G401 (cell line): Measurements from ENCODE around the gene MIF4GD. TPM values are rescaled to one million over a fixed set of nuclear protein-coding genes. Genes with fewer than 3 reads are reported as not detected.
A peak's percentile ranks its signal among the peaks of the same experiment; 100 is the strongest.
"Not testable (repeated sequence)": the region's sequence is repeated elsewhere in the genome, so short reads cannot be mapped to it uniquely, and the experiment has no call there.

Experiments
- DNase-seq: peaks from one replicate; pipeline ENCODE4 v3.0.0-alpha.2; 2015; ENCODE audit warnings: low spot score
- in situ Hi-C: cut with HindIII; loops from 2 replicates; pipeline ENCODE4 v1.10.0; 2016; ENCODE audit warnings: low sequenced_read_pairs, mixed read lengths
- total RNA-seq: library from RNA; depleted of rRNA; stranded (reverse); fragments of >200 nt; shearing (Covaris generic); gene quantifications from 2 replicates; pipeline ENCODE4 v1.2.3, GENCODE V29; 2014; rRNA removed

MIF4GD gene, protein sequence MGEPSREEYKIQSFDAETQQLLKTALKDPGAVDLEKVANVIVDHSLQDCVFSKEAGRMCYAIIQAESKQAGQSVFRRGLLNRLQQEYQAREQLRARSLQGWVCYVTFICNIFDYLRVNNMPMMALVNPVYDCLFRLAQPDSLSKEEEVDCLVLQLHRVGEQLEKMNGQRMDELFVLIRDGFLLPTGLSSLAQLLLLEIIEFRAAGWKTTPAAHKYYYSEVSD
- 12.1 and 15.1 TPM in 2 replicates for total RNA-seq

GRCh38 chr17:75270966-75271232, at the start of gene MIF4GD:
MIF4GD (minus strand) TSS chr17:75271231; CDS start chr17:75270195, 1,036 bp downstream.
- peak; percentile 67 for DNase-seq
- in situ Hi-C loops, result no loop called here

DNA sequence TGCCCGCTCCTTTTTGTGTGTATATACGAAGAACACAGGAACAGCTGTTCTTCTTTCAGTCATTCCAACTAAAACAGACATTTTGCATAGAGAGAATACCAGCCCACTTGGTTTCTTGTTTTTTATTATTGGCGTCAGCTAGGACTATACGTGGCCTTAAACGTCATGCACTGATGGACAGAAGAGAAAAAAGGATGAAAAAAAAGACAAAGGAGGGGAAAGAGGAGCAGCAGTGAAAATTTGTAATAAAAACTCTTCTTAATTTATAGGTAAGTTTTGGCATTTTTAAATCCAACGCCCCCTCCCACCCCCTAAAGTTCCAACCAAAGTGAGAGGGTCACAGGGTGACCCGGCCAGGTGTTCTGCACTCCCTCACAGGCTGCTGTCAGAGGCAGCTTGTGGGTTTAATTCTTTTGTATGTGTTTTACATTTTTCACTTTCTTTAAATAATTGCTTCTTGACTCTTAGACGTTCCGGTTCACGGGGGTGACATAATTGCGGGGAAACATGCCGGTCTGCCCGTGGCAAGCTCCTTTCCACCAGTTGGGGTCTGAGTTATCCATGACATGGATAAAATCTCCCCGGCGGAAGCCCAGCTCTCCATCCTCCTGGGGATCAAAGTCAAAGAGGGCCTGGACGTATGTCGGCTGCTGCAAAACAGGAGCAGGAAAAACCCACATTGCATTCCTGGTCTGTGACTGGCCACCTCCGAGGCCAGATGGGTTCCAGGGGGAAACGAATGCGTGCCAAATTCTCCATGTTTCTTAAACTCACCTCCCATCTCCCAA, 49.1 kb upstream of the MIF4GD start:
- in situ Hi-C loops, result no loop called here
- DNase-seq, result no peak

- no peak for DNase-seq
- in situ Hi-C loops, result no loop called here
These were observed 47.7 kb upstream of the MIF4GD start for GRCh38 chr17:75318615-75319222.

- in situ Hi-C loops, result no loop called here
- DNase-seq, result no peak
These were observed 47.2 kb upstream of the MIF4GD start for GRCh38 chr17:75318211-75318610.

GRCh38 chr17:75317671-75318070, 46.6 kb upstream of the MIF4GD start:
- in situ Hi-C loops, result no loop called here
- no peak for DNase-seq

GRCh38 chr17:75316253-75316652, 45.2 kb upstream of the MIF4GD start:
- no peak for DNase-seq
- in situ Hi-C loops, result no loop called here

DNA sequence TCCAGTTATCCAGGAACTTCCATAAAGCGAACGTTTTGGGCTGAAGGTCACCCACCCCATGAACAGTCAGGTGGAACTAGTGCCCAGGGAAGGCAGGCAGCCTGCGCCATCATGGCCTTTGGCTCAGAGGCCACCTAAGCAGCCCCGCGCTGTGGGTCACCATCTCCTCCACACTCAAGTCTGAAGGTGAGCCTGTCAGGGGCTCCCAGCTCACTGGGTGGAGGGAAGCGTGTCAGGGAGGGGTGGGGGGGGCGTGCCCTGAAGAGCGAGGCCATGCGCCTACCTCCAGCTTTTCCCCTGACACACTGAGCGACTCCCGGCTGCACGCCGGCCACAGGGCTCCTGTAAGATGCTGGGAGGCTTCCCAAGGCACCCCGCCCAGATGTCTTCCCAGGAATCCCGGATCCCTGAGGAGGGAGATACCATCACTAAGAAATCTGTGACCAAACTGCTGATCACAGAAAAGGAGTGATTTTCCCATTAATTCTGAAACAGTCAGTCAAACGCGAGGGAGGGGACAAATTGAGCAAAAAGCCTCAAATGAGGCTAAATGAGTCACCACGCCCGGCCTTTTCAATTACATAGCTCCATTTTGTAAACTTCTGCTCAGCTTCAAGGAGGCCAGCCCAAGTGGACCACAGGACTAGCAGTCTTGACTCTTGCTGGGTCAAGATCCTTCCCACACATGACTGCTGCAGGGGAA, 44.7 kb upstream of the MIF4GD start:
- DNase-seq, result no peak
- in situ Hi-C loops, result no loop called here

DNA sequence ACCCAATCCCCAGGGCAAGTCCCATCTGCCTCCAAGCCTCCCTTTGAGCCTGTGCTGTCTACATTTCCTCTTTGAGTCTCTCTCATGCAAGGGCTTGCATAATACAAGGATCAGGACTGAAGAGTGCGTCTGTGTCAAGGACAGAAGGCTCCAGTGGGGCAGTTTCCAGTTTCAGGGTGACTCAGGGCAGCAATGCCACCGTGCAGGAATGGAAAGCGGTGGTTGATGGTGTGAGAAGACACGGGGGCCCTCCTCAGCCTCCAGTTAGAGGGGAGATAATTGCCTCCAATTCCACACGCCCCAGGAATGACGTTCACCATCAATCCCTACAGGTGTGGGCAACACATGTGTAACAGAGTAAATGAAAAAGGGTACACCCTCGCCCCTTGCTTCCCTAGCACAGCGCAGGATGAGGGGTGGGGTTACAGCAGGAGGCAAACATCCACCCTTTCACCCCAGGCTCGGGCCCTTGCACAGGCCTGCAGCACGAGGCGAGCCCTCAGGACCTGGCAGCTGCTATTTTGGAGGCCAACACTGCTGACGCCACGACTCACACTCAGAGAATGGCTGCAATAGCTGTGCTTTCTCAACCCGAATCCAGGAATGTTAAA, 43.0 kb upstream of the MIF4GD start:
- DNase-seq, result no peak
- in situ Hi-C loops, result no loop called here

DNA sequence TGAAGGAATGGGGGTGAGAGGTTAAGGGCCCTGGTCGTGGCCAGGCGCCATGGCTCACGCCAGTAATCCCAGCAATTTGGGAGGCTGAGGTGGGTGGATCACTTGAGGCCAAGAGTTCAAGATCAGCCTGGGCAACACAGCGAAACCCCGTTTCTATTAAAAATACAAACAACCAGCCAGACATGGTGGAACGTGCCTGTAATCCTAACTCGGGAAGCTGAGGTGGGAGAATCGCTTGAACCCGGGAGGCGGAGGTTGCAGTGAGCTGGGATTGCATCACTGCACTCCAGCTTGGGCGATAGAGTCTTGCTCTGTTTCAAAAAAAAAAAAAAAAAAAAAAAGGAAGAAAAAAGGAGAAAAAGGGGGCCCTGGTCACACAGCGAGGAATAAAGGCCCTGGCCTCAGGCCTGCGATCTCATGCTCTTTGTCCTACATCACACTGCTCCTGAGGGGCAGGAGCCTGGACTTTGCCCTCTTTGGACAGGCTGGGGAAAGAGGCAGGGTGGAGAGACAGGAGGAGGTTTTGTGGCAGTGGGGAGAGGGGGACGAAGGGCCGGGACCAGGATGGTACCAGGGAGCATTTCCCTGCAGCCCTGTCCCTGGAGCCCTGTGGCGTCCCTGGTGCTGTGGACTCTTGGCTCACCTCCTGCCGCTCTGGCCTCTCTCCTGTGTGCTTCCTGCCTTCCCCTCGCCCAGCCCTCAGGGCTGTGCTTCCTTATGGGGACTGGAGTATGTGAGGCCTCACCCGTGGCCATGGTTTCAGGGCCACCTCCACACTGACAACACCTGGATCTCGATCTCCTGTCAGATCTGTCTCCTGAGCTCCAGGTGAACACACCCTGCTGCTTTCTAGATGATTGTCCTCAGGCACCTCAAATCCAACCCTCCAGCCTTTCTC, 38.0 kb upstream of the MIF4GD start:
- DNase-seq, result no peak
- in situ Hi-C loops, result no loop called here

- DNase-seq, result no peak
- in situ Hi-C loops, result no loop called here
These were observed 37.1 kb upstream of the MIF4GD start for GRCh38 chr17:75307957-75308731.

DNA sequence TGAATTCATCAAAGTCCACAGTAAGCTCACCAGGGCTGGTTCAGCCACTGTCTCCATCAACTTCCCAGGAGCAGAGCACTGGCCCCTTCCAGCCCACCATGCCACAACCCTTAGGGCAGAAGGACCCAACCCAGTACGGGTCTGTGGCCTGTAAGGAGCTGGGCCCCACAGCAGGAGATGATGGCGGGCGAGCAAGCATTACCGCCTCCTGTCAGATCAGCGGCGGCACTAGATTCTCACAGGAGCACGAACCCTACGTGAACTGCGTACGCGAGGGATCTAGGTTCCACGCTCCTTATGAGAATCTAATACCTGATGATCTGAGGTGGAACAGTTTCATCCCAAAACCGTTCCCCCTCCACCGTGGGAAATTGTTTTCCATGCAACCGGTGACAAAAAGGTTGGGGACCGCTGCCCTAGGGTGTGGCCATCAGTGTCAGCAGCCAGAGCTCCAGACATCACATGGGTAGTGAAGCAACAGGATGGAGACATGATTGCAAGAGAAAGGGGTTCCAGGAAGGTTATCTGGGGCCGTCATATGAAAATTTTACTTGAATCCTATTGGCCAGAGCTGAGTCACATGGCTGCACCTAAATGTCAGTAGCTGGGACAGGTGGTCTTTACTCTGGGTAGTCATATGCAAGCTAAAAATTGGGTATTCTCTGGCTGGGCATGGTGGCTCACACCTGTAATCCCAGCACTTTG, 30.6 kb upstream of the MIF4GD start:
- no peak for DNase-seq
- in situ Hi-C loops, result no loop called here

DNA sequence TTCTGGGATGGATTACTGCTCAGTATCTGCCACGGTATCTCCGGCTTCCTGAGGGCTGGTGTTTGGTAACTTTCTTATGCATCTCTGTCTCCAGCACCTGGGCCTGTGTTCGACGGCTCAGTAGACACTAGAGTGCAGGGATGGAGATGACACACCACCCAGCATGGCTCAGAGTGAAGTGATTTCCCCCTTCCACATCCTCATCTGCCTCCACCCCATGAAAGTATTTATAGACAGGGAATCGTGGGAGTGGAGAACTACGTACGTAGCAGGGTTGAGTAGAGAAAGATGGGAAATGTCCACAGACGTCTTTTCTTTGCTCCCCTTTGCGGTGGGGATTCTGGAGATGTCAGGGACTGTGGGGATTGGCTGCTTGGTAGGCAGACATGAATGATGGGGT, 30.0 kb upstream of the MIF4GD start:
- DNase-seq, result no peak
- in situ Hi-C loops, result no loop called here

DNA sequence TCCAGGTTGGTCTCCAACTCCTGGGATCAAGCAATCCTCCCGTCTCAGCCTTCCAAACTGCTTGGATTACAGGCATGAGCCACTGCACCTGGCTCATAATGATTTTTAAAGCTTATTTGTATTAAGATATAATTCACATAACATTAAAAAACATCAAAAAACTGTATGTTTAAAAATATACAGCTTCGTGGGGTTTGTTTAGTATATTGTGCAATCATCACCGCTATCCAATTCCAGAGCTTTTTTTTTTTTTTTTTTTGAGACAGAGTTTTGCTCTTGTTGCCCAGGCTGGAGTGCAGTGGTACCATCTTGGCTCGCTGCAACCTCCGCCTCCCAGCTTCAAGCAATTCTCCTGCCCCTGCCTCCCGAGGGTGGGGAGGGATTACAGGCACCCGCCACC, 29.2 kb upstream of the MIF4GD start:
- DNase-seq, result no peak
- in situ Hi-C loops, result no loop called here

GRCh38 chr17:75295201-75296158, 24.4 kb upstream of the MIF4GD start:
- in situ Hi-C loops, result no loop called here
- no peak for DNase-seq

- DNase-seq, in situ Hi-C loops: not testable (repeated sequence)
These were observed 21.9 kb upstream of the MIF4GD start for GRCh38 chr17:75292810-75293448.

DNA sequence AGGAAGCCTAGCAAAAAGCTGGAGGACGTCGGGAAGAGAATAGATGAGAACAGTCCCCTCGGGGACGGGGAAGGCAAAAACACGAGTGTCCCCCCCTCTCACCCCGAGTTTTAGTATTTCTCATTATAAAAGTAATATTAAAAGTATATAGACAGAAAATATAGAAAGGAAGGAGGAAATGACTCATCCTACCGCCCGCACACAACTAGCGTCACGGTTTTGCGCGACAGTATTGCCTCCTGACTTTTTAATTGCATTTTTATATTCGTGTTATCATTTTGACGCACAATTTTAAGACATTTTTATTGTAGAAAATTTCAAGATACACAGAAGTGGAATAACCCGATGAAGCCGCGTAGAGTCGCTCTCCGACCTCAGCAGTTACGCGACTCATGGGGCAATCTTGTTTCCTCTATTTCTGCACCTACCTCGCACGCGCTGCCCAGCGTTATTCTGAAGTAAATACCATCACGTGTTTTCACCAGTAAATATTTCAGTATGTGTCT, 18.9 kb upstream of the MIF4GD start:
- in situ Hi-C loops, result no loop called here
- DNase-seq, result peak; percentile 36
